ENCODE measurements around the gene HPD.
A peak's percentile ranks its signal among the peaks of the same experiment; 100 is the strongest.

Gene HPD

DNA sequence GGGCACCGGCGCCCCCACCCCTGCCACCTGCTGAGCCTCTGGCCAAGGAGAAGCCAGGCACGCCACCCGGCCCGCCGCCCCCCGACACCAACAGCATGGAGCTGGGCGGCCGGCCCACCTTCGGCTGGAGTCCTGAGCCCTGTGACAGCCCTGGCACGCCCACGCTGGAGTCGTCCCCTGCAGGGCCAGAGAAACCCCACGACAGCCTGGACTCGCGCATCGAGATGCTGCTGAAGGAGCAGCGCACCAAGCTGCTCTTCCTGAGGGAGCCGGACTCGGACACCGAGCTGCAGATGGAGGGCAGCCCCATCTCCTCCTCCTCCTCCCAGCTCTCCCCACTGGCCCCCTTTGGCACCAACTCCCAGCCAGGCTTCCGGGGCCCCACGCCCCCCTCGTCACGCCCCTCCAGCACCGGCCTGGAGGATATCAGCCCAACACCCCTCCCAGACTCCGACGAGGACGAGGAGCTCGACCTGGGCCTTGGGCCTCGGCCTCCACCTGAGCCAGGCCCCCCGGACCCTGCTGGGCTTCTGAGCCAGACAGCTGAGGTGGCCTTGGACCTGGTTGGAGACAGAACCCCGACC, 48.3 kb downstream of the HPD start:
- DNase-seq: no peak

DNA sequence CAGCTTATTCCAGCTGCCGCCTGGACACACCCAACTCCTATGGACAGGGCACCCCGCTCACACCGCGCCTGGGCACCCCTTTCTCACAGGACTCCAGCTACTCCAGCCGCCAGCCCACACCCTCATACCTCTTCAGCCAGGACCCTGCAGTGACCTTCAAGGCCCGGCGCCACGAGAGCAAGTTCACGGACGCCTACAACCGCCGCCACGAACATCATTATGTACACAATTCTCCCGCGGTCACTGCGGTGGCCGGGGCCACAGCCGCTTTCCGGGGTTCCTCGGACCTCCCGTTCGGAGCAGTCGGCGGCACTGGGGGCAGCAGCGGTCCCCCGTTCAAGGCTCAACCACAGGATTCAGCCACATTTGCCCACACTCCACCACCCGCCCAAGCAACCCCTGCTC, 48.9 kb downstream of the HPD start:
- no peak for DNase-seq

DNA sequence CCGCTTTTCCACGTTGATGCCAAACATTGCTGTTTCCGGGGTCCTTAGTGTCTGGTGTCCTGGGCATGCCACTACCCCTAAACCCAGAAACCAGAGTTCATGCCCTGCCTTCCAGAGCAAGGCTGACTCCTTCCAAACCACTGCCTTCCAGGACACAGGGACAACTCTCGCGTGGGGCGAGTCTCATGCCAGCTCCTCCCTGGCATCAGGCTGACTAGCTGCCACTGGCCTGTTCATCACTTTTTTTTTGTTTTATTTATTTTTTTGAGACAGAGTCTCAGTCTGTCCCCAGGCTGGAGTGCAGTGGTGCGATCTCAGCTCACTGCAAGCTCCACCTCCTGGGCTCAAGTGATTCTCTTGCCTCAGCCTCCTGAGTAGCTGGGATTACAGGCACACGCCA, 50.0 kb downstream of the HPD start:
- no peak for DNase-seq

DNA sequence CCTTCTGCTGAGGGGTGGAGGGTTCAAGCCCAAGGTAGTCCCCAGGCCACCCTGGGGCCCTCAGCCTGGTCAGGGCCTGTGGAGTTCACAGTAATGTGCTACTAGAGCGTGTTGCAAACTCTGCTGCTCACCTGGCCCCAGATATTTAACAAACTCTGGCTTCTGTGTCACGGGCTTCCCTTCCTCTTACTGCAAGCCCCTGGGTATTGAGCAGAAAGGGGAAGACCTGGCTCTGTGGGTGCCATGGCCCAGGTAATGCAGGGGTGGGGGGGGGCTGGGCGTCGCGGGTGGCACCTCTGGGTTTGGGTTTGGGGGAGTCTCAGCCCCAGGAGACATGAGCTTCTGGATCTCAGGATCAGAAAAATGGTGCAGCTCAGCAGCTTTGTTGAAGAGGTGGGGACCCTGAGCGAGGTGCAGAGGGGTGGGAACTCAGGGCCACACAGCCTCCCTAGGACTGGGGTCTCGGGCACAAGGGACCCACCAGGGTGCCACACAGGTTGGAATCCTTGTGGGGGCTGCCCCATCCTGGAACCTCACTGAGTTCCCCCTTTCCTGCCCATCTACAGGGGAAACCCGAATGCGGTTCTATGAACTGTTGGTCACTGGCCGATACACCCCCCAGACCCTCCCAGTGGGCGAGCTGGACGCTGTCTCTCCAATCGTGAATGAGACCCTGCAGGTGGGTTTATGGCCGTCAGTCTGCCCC, 50.9 kb downstream of the HPD start:
- DNase-seq: no peak

DNA sequence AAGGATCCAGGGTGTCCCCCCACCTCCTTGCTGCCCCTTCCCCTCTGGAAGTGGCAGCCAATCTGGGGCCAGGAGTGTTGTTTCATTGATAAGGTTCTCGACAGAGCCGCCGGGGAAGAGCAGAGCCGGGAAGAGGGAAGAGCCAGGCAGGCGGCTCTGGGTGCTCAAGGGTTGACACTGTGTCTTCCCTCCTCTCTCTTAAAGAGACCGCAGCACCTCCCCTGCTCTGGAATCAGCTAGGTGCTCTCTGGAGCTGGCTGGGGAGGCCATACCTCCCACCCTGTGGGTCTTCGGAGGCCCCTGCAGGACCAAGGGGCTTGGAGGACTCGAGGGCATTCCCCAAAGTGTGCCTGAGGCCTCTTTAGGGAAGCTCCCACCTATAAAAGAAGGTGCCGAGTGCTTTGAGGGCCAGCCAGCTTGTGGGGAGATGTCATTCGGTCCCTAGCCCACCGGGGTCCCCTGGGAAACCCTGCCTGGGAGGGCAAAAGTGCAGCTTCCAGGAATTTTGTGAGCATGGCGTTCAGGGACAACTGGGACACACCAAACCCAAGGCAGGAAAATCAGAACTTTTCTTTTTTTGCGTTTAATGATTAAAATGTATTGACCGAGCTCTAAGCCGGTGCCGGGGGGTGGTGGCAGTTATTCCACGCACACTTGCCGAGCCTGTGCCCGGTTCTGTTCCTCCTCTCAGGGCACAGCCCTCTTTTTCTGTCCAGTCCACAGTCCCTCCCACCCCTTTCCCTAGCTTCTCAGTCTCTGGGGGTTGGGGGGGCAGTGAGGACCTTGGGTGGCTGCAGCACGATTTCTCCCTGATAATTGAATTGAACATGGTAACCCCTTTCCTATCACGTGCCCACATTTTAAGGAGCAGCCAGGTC, 51.9 kb downstream of the HPD start:
- DNase-seq: no peak

DNA sequence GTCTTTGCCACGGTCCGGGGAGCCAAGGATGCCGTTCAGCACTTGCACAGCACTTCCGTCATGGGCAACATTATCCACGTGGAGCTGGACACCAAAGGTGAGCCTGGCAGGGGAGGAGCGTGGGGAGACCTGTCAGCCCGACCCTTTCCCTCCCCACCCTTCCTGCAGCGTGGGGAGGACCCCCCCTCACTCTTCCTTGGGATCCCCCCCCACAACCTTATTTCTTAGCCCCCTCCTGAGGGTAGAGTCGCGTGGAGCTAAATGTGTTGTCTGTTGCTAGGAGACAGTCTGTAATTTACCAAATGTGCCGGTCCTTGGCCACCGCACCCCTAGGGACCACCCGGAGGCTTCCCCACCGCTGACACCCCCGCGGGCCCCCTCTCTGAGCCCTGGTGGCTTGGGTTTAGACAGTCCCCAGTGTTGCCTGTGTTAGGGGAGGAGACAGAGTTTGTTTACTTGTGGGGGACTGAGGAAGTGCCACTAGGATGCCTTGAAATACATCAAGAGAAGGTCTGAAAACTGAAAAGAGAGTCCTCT, 52.6 kb downstream of the HPD start:
- DNase-seq: peak in 1 of 2 experiments; percentile 35

DNA sequence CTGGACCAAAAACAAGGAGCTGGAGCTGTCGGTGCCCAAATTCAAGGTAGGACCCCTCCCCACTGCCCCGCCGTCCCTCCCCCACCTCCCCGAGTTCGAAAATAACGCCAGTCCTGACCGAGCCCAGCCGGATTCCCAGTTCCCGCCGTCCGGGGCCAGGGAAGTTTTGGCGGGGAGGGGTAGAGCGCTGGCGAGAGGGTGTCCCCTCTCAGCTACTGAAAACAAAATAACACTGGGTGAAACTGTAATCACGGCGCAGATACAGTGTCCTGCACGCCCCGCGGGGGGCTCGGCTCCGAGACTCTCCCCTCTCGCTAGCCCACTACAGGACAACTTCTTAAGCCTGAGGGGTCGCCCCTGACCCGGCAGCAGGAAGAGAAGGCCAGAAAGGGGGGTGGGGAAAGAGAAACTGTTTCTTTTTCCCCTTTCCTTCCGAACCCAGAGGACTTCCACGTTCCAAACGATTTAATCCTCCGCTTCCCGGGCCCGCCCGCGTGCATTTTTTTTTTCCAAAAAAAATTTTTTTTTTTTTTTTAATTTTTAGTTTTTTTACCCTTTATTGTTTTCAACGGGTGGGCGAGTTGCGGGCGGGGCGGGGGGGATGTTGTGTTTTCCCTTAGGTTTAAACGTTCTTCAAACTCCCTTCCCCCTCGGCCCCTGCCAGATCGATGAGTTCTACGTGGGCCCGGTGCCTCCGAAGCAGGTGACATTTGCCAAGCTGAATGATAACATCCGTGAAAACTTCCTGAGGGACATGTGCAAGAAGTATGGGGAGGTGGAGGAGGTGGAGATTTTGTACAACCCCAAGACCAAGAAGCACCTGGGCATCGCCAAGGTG, 53.3 kb downstream of the HPD start:
- DNase-seq: peak in 1 of 2 experiments; percentile 33

DNA sequence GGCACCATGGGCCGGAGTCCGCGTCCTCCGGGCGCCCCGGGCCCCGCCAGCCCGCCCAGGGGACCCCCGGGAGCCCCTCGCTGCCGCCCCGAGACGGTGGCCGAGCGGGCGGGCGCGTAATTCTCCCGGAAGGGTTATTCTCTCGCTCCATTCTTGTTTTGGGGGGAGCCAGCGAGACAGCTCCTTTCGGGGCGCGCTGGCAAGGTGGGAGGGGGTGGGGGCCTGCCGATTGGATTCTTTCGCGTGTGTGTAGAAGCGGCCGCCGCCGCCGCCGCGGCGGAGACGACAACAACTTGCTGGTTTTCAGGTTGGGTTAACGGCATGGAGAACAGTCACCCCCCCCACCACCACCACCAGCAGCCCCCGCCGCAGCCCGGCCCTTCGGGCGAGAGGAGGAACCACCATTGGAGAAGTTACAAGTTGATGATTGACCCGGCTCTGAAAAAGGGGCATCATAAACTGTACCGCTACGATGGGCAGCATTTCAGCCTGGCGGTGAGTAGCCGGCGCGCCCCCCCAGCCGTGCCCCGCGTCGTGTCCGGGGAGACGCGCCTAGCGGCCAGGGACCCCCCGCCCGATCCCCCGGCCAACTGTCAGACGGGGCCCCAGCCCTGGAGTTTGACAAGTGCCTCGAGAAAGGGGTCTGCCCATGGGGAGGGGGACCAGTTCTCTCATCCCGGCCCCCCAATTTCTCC, 54.1 kb downstream of the HPD start:
- peak in 1 of 2 experiments; percentile 28 for DNase-seq

DNA sequence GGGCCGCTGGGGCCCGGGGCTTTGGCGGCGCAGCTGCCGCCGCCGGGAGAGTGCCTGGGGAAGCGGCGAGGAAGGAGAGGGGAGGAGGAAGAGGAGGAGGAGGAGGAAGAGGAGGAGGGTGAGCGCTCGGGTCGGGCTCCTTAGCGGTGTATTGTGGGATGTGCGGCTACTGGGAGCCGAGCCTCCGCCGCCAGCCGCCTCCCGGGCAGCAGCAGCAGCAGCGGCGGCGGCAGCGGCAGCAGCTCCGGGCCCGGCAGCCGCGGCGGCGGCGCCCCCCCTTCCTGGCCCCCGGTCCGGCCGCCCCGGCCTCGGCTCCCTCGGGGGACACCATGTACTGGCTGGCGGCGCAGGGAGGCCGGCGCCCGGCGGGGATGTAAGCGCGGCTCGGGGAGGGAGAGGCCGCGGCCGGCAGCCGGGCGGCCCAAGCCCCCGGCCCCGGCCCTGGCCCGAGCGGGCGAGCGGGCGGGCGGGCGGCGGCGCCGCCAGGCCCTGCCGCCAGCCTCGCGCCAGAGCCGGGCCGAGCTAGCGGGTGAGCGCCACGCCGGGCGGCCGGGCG, 54.7 kb downstream of the HPD start, which contains the start of gene SETD1B:
Gene SETD1B, plus strand, starts transcription at position 149 of the 556 bp plus-strand sequence. CDS start 729 bp downstream, outside the sequence.
- DNase-seq: peak in 1 of 2 experiments; percentile 37

DNA sequence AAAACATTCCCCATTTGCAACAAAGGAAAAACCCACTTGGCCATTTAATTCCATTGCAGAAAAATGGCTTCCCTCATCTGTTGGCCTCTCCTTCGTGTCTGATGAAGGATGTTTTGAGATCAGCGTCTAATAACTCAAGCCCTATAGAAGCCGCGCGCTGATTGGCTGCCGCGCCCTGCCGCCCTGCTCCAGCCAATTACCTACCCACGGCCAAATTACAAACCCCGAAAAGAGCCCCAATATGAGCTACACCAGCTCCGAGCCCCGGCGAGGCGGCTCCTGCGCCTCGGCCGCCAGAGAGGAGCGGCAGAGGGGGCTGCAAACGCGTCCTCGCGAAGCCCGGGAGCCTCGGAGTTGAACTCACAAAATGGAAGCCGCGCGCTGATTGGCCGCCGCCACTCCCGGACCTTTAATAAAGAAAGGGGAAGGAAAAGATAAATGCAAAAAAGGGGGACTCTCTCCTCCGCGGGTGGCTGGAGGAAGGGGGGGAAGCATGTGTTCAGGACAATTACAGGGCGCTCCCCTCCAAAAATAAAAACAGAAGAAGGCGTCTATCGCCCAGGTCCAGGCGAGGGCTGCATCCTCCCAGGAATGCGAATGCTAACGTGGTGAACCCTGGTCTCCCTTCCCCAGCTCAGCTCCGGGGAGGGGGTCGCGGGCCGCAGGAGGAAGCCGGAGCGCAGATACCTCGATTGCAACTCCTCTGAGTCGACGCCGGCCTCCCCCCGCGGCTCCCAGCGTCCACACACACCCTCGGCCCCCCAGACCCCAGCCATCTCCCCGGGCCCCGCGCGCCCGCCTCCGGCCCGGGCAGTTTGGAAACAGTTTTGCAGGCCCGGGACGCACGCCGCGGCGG, 55.6 kb downstream of the HPD start:
- DNase-seq: peak; percentile 95

DNA sequence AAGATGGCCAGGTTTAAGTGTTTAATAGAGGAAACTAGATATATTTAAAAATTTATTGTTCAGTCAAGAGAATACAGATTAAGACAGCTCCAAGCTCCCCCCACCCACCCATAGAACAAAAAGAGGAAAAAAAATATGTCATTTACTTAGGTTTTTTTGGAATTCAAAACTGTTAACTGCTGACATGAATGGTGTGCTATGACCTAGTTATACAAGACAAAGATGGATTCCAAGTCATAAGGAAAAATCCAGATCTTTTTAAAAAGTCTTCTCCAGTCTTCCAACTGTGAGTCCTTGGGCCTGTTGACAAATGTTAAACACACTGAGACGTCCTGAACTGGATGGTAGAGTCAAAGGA, 56.2 kb downstream of the HPD start:
- DNase-seq: no peak

DNA sequence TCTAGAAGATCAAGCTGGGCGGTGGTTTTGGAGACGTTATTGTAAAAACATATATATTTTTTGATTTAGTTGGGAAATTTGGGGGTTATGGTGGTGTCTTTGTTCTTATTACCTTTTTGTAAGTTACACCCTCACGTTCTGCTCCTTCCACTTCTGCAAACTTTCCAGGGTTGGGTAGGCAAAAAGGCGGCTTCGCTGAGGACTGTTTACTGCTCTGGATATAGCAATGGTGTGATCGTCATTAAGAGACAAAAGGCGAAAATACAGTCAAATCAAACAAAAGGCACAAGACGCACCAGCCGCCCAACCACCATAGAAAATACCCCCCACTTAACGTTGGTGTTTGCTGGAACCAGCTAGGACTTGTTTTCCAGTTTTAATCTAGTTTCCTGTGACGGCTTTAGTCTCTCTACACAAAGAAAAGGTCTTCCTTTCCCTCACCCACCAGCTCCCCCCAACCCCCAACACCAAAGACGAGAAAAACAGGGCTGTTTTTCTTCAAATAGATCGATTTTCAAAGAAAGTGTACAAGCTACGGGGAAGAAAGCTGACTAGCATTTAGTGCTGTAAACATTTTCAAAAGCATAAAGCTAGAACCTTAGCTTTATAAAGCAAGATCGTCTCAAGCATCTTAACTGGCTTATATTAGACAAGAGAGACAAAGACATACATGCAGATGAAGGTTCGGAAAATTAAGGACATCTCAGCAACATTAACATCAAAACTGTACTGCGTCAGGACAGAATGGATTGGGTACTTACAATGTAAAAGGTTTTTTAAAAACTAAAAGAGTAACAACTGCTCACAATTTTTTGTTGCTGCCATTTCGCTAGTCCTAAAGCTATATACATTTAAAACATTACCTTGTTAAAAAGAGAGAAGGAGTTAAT, 56.8 kb downstream of the HPD start:
- DNase-seq: peak; percentile 71 to 79

DNA sequence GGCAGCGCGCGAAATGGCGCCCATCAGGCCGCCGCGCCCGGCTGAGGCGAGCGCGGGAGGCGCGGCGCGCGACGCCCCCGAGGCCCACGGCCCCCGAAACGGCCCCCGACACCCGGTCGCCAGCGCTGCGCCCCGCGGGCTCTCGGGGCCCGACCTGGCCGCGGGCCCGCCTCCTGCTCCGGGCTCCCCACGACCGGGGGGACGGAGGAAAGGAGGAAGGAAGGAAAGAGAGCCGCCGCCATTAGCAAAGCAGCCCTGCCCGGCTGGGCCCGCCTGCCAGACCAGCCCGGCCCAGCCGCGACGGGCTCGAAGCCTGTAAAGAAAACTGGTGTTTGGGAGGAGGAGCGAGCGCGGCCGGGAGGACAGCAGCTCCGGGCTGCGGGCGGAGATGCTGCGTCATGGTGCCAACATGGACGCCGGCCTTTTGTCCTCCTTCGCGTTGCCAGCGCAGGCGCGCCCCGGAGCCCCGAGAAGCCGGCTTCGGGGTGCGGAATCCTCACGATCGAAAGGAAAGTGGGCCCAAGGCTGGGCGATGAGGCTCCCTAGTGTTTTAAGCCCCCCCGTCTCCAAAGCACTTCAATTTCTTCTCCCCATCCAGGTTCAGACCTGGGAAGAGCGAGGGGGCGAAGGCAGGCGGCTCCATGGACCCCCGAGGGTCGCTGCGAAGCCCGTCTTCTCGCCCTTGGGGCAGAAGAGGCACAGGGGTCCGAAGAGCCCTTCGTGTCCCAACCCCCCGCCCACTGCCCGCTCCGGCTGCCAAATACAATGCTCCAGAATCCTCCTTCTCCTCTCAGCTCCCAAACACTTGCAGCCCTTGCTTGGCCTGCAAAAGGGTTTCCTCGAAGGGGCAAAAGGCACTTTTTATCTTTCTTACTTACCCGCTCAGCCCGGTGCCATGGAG, 57.7 kb downstream of the HPD start:
- DNase-seq: peak; percentile 42 to 60

DNA sequence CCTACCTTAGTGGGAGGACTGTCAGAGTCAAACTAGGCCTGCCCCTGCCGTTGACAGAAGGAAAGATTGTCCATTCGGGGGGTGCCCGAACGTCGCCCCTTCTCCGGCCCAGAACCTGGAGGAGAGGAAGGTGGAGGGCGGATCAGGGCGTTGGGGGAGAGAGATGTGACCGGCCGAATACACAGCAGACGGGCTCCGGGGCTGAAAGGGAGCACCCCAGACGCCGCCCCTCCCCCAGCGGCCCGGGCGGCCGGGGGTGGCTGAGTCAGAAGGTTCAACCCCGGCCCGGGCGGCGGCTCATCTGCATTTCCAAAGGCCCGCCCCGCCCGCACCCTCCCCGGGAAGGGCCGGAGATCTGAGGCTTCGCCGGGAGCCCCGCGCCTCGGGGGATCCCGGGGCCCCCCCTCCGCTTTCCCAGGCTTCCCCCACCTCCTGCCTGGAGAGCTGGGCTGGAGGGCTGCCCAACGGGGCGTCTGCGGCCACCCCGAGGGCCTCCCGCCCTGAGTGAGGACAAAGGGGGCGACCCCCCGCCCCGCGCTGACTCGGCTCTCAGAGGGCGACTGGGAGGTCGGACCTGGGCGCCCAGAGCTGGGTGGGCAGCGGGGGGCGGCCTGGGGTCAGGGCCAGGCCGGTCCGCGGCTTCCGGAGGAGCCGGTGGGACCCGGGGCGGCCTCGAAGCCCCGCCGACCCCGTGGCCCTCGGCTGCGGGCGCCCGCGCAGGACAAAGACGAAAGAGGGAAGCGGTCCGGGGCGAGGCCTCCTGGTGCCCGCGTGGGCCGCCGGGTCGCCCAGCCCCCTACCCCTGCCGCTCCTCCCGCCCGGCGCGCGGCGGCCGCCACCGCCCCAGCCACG, 58.6 kb downstream of the HPD start:
- DNase-seq: peak; percentile 76 to 84

DNA sequence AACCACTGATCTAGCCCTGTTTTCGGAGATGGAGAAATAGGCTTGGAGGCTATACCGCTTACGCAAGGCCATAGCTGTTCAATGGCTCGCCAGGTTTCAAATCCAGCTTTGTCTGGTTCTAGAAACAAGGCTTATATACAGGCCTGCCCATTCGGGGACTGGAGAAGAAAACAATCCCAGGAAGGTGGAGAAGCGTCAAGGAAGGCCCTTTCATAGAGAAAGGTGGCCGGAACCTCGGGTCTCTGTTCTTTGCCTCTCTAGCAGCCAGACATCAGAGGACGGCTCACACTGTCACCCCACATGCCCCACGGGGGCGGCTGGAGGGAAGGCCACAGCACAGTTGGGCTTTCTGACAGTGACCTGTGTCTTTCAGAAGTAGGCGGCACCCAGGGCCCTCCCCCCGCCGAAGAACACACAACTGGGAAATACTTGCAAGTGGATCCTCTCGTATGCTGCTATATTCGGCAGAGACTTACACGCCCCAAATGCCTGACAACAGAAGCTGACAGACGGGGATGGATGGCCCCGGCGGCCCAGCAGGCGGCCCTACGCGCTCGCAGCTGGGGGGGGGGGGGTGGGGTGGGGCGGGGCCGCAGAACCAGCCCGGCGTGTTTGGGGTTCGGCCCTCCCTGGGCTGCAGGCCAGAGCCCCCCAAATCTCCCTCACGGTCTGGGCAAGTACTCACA, 59.4 kb downstream of the HPD start:
- DNase-seq: peak; percentile 84 to 85

DNA sequence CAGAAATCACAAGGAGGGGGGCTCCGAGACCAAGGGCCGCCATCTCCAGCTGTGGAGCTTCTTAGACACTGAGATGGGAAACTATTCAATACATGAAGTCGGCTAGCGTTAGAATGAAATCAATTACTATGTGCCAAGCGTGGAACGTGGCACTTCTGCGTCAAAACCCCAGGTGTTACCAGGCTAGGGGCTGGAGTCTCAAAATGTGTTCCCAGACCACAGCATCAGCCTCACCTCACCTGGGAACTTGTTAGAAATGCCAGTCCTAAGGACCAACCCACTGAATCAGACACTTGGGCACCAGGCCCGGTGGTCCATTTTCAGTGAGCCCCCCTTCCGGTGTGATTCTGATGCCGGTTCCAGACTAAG, 59.9 kb downstream of the HPD start:
- DNase-seq: no peak
